T-helper 1 cell treated with Interleukin-12 subunit alpha and Interleukin-12 subunit beta and Interleukin-4 antibody, amounts not matched to agents 30 ng/mL and 1 ng/mL, for 36 hours (primary cell): ENCODE data around the gene YWHAG. TPM values are rescaled to one million over a fixed set of nuclear protein-coding genes. Genes with fewer than 3 reads are reported as not detected.
"Not testable (repeated sequence)": the region's sequence is repeated elsewhere in the genome, so short reads cannot be mapped to it uniquely, and the experiment has no call there.

ENCODE experiments used
- intact Hi-C: fragments of 100-400 bp; cut with micrococcal nuclease; formaldehyde crosslinking; loops from one replicate; pipeline ENCODE4 v1.15.1; 2024
- total RNA-seq: library from RNA; stranded (reverse); gene quantifications from 2 replicates; pipeline ENCODE4 v1.2.3, GENCODE V29; 2022

The YWHAG gene
- total RNA-seq, 1 donor from 2014 or later = 102 TPM

GRCh38 chr7:76326646-76327233 is 32.1 kb downstream of the YWHAG start:
- intact Hi-C loops = no loop called here

GRCh38 chr7:76325811-76326210 is 33.0 kb downstream of the YWHAG start:
- intact Hi-C loops = no loop called here

- intact Hi-C loops = no loop called here
These were observed 33.7 kb downstream of the YWHAG start for GRCh38 chr7:76325092-76325491.

GRCh38 chr7:76318488-76319353 is 40.1 kb downstream of the YWHAG start:
- intact Hi-C loops = loop anchor here (1.0 to 10.0 kb wide), 19 partner anchors 15 to 1661 kb away; partner anchors contain the start of genes CCDC146, GTF2I, HIP1 and MDH2

- intact Hi-C loops = loop anchor here (1.0 to 10.0 kb wide), 19 partner anchors 15 to 1661 kb away; partner anchors contain the start of genes CCDC146, GTF2I, HIP1 and MDH2
These were observed 40.9 kb downstream of the YWHAG start for GRCh38 chr7:76317782-76318487.

- intact Hi-C loops = loop anchor here (5.0 to 10.0 kb wide), 4 partner anchors 580 to 1660 kb away; partner anchors contain the start of genes CCDC146, GTF2I, HIP1 and PTPN12
These were observed 41.6 kb downstream of the YWHAG start for GRCh38 chr7:76316984-76317781.

- intact Hi-C loops = loop anchor here (5.0 to 10.0 kb wide), 4 partner anchors 578 to 1658 kb away; partner anchors contain the start of genes CCDC146, GTF2I, HIP1 and PTPN12
These were observed 43.4 kb downstream of the YWHAG start for GRCh38 chr7:76315364-76315763.

GRCh38 chr7:76314740-76315139 is 44.1 kb downstream of the YWHAG start:
- intact Hi-C loops = loop anchor here (1.0 to 10.0 kb wide), 15 partner anchors 11 to 1657 kb away; partner anchors contain the start of genes CCDC146, GTF2I, HIP1 and PTPN12

GRCh38 chr7:76314042-76314721 is 44.6 kb downstream of the YWHAG start:
- intact Hi-C loops = loop anchor here (1.0 to 10.0 kb wide), 12 partner anchors 11 to 1221 kb away; partner anchors contain the start of genes PTPN12 and SRRM3

GRCh38 chr7:76311838-76312237 is 47.0 kb downstream of the YWHAG start:
- intact Hi-C loops = loop anchor here (10.0 kb wide), 1 partner anchor 1223 kb away; the partner anchor contains the start of gene PTPN12

GRCh38 chr7:76310102-76310957 is 48.5 kb downstream of the YWHAG start:
- intact Hi-C loops = loop anchor here (10.0 kb wide), 1 partner anchor 1224 kb away; the partner anchor contains the start of gene PTPN12

- intact Hi-C loops = loop anchor here (10.0 kb wide), 1 partner anchor 1225 kb away; the partner anchor contains the start of gene PTPN12
These were observed 49.3 kb downstream of the YWHAG start for GRCh38 chr7:76309341-76310101.

GRCh38 chr7:76308874-76309273 is 49.9 kb downstream of the YWHAG start:
- intact Hi-C loops = not testable (repeated sequence)

- intact Hi-C loops = no loop called here
These were observed 53.9 kb downstream of the YWHAG start for GRCh38 chr7:76304888-76305375.

- intact Hi-C loops = loop anchor here (1.0 kb wide), 3 partner anchors 11 to 15 kb away; no protein-coding TSS in a partner anchor
These were observed 55.3 kb downstream of the YWHAG start for GRCh38 chr7:76303202-76304147.
